GM23248 (cell line): Measurements from ENCODE around the gene TAF4.

Experiments used
- EZH2 ChIP-seq: fragments of 200-600 bp; sonication (generic); IDR thresholded peaks from 2 replicates; pipeline ENCODE4 v1.6.1; 2018; ENCODE audit warnings: antibody characterized with exemption, mild to moderate bottlenecking; ENCODE audit not compliant: insufficient read depth, poor library complexity, severe bottlenecking
- EZH2phosphoT487 ChIP-seq: fragments of 200-600 bp; sonication (generic); IDR thresholded peaks from 2 replicates; pipeline ENCODE4 v1.6.1; 2018; ENCODE audit warnings: antibody characterized with exemption, moderate library complexity, mild to moderate bottlenecking, low read depth; ENCODE audit not compliant: insufficient read depth

DNA sequence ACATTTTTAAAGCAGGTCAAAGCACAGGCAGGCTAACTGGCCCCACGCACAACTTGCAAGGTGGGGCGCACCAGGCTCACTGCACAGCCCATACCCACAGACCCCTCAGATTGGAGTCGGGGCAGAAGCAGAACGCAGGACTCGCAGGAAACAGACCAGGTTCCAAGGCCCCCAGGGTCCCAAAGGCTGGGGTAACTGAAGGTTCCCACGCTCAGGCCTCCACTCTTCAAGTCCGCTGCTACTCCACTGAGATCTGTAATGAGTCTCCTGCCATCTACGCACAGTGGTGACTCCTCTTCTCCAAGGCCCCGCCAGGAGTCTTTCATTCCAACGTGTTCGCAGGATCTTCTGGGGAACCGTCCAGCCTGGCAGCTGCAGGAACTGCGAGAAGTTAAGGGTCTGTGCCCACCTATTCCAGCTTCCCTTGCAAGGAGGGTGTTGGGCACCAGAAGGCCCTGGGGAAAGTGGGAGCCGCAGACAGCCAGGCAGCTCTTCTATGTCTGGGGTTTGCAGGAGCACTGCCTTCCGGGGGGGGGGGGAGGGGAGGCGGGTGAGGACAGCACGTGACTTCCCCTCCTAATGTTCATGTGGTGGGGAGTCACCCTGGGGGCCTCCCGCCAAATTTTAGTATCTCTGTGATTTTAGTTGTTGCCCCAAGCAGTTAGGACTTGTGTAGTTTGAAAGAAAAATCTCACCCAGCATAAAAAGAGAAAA, 2.0 kb upstream of the TAF4 start:
- no peak for TF ChIP-seq EZH2
- TF ChIP-seq EZH2phosphoT487, result no peak
